Measurements from ENCODE around the gene GALNTL6.

- TF ChIP-seq CTCF (IDR thresholded peaks at IDR 0.05 in 2 of 3, conservative IDR thresholded peaks at IDR 0.05 in 1 of 3; ENCODE audit: borderline replicate concordance in 1 of 3, insufficient read depth in 1 of 3, low read depth in 2 of 3, low read length in 2 of 3) (no peak), POLR2AphosphoS5 (IDR thresholded peaks at IDR 0.05; ENCODE audit: low read depth, low read length) (no peak), ZBTB33 (IDR thresholded peaks at IDR 0.05; ENCODE audit: extremely low read depth, insufficient replicate concordance, low read length) (no peak), EZH2phosphoT487 (IDR thresholded peaks at IDR 0.05; ENCODE audit: borderline replicate concordance) (no peak), REST (IDR thresholded peaks at IDR 0.05; ENCODE audit: low read depth) (no peak)
Measured at GRCh38 chr4:172666711-172667368, 853.6 kb downstream of the GALNTL6 start.
